Measurements from ENCODE around the gene SIGMAR1.

DNA sequence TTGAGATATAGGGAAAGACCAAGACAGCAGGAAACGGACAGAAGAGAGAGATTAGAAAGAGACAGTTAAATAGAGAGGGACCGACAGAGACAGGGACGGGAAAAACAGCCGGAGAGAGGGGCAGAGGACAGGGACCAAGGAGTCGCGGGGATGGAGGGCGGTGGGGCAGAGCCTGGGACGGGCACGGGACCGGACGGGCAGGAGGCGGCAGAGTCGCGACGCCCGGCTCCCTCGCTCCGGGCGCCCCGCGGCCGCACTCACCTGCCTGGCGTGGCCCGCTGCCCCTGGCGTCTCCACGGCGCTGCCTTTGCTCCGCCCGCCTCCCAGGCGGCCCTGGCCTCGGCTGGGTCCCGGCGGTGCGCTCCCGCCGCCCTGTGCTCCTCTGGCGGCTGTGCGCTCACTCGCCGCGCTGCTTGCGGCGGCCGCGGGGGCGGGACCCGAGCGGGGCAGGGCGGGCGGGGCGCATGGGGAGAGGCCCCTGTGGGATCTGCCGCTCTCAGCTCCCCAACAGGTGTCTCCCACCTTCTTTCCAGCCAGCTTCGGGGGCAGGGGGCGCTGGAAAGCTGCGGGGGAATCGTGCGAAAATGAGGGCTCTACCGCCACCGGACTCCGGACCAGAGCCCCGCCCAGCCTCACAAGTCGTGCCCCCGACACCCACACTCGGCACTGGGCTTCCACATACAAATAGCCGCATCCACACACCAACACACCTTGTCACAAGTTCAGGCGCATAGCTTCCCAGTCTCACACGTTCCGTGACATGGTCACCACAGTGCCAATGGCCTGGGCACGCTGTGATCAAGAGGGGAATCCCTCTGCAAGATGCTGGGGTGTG, 8.7 kb downstream of the SIGMAR1 start, which contains the start of gene ARID3C:
- TF ChIP-seq POLR2AphosphoS5 (IDR thresholded peaks at IDR 0.05; ENCODE audit: low read depth, low read length) = no peak
- no peak for TF ChIP-seq POLR2A (IDR thresholded peaks at IDR 0.05; ENCODE audit: low read depth, low read length)
- TF ChIP-seq PAX5 (IDR thresholded peaks at IDR 0.05; ENCODE audit: insufficient read depth, low read length, severe bottlenecking) = no peak
- TF ChIP-seq POU2F2 (IDR thresholded peaks at IDR 0.05; ENCODE audit: low read depth, low read length) = no peak
- no peak for TF ChIP-seq TAF1 (IDR thresholded peaks at IDR 0.05; ENCODE audit: low read depth, low read length)
- TF ChIP-seq SPI1 (IDR thresholded peaks at IDR 0.05; ENCODE audit: low read depth, low read length) = no peak
